WTC11 (cell line): Measurements from ENCODE around the gene SOCS4.

ENCODE experiments used
- AFF4 ChIP-seq: sonication (generic); formaldehyde crosslinking; IDR thresholded peaks from 2 replicates; pipeline ENCODE4 v1.8.1; 2023; ENCODE audit warnings: mild to moderate bottlenecking, missing genetic modification reagents, borderline replicate concordance
- ATF1 ChIP-seq: sonication (generic); formaldehyde crosslinking; IDR thresholded peaks from 2 replicates; pipeline ENCODE4 v1.8.1; 2023; ENCODE audit warnings: mild to moderate bottlenecking, moderate library complexity, missing genetic modification reagents
- ATF2 ChIP-seq: sonication (generic); formaldehyde crosslinking; IDR thresholded peaks from 2 replicates; pipeline ENCODE4 v1.8.1; 2022; ENCODE audit warnings: low read depth, missing genetic modification reagents, borderline replicate concordance
- CTCF ChIP-seq: fragments of 200-600 bp; IDR thresholded peaks from 2 replicates; pipeline ENCODE4 v1.8.0; 2022; ENCODE audit warnings: antibody characterized with exemption
- ELF4 ChIP-seq: sonication (generic); formaldehyde crosslinking; IDR thresholded peaks from 2 replicates; pipeline ENCODE4 v1.8.1; 2022; ENCODE audit warnings: low read depth, mild to moderate bottlenecking, moderate library complexity, missing genetic modification reagents
- ETV6 ChIP-seq: sonication (generic); formaldehyde crosslinking; IDR thresholded peaks from 2 replicates; pipeline ENCODE4 v1.8.1; 2022; ENCODE audit warnings: mild to moderate bottlenecking, missing genetic modification reagents
- FOXK1 ChIP-seq: sonication (generic); formaldehyde crosslinking; IDR thresholded peaks from 2 replicates; pipeline ENCODE4 v1.8.0; 2022; ENCODE audit warnings: mild to moderate bottlenecking, moderate library complexity, missing genetic modification reagents
- GTF2I ChIP-seq: fragments of 250-450 bp; sonication (Bioruptor Pico); conservative IDR thresholded peaks from 2 replicates; pipeline ENCODE4 v1.4.0; 2021; ENCODE audit warnings: mild to moderate bottlenecking
- SMAD3 ChIP-seq: sonication (generic); formaldehyde crosslinking; IDR thresholded peaks from 2 replicates; pipeline ENCODE4 v1.8.0; 2022; ENCODE audit warnings: missing genetic modification reagents, mild to moderate bottlenecking, borderline replicate concordance
- SP1 ChIP-seq: sonication (generic); formaldehyde crosslinking; conservative IDR thresholded peaks from 2 replicates; pipeline ENCODE4 v1.8.1; 2022; ENCODE audit warnings: missing genetic modification reagents
- ZBTB43 ChIP-seq: sonication (generic); formaldehyde crosslinking; IDR thresholded peaks from 2 replicates; pipeline ENCODE4 v1.8.1; 2023; ENCODE audit warnings: mild to moderate bottlenecking, missing genetic modification reagents

GRCh38 chr14:55053018-55053417 is 26.0 kb downstream of the SOCS4 start:
- no peak for TF ChIP-seq ELF4 (CRISPR knock-in tag)
- no peak for TF ChIP-seq SP1 (CRISPR knock-in tag)
- TF ChIP-seq CTCF: no peak
- no peak for TF ChIP-seq FOXK1 (CRISPR knock-in tag)
- no peak for TF ChIP-seq ATF1 (CRISPR knock-in tag)
- no peak for TF ChIP-seq ETV6 (CRISPR knock-in tag)
- TF ChIP-seq SMAD3: no peak
- TF ChIP-seq ZBTB43 (CRISPR knock-in tag): no peak
- no peak for TF ChIP-seq ATF2 (CRISPR knock-in tag)
- no peak for TF ChIP-seq AFF4 (CRISPR knock-in tag)
- no peak for TF ChIP-seq GTF2I (CRISPR knock-in tag)
